ENCODE results near the gene ABHD14A. TPM values are rescaled to one million over a fixed set of nuclear protein-coding genes. Genes with fewer than 3 reads are reported as not detected.
"Not testable (repeated sequence)": the region's sequence is repeated elsewhere in the genome, so short reads cannot be mapped to it uniquely, and the experiment has no call there.

The ABHD14A gene
- total RNA-seq, 2 donors from 2014 or later: 6.6 to 8.9 TPM

DNA sequence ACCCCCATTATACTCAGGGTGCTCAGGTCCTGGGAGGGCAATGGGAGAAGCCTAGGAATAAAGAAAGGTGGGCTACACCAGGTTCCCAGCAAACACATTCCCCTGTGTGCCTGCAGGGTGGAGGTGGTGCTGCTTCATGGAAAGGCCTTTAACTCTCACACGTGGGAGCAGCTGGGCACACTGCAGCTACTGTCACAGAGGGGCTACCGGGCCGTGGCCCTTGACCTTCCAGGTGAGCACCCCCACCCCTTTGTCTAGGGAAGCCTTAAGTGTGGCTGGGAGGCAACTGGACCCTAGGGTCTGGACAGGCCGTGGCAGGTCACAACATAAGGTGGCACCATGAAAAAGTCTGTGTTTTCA lies 3.3 kb downstream of the ABHD14A start:
- H3K36me3 Mint-ChIP-seq (ENCODE audit: insufficient read depth in 2 of 2): peaks cover 0 to 6% of the 10 kb centered on the region in 2 donors
- H3K27me3 Mint-ChIP-seq (ENCODE audit: low read depth): no peaks in the 10 kb centered on the region
- H3K4me1 Mint-ChIP-seq (ENCODE audit: low read depth): peaks cover 48% of the 10 kb centered on the region
- H3K27ac Mint-ChIP-seq: no peak overlapping the region
- no peak for ATAC-seq (replicated peaks in 1 of 2)
- H3K4me3 Mint-ChIP-seq: no peak overlapping the region
- no peak for DNase-seq
- H3K9me3 Mint-ChIP-seq: no peaks in the 10 kb centered on the region

DNA sequence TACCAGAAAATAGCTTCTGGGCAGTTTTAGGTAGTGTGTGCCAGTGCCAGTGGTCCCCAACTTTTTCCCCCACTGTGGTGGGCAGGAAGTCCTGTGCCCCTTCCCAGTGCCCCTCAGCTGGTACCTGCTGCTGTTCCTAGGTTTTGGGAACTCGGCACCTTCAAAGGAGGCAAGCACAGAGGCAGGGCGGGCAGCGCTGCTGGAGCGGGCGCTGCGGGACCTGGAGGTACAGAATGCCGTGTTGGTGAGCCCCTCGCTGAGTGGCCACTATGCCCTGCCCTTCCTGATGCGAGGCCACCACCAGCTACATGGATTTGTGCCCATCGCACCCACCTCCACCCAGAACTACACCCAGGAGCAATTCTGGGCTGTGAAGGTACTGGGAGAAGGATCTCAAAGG lies 5.4 kb downstream of the ABHD14A start:
- Mint-ChIP-seq H3K36me3 (ENCODE audit: insufficient read depth in 2 of 2) (peaks cover 0 to 1% of the 10 kb centered on the region in 2 donors), H3K4me1 (ENCODE audit: low read depth) (peaks cover 54% of the 10 kb centered on the region), H3K27ac (no peak overlapping the region), H3K27me3 (ENCODE audit: low read depth) (no peaks in the 10 kb centered on the region), H3K4me3 (no peak overlapping the region), H3K9me3 (no peaks in the 10 kb centered on the region)
- DNase-seq: no peak
- no peak for ATAC-seq (replicated peaks in 1 of 2)

DNA sequence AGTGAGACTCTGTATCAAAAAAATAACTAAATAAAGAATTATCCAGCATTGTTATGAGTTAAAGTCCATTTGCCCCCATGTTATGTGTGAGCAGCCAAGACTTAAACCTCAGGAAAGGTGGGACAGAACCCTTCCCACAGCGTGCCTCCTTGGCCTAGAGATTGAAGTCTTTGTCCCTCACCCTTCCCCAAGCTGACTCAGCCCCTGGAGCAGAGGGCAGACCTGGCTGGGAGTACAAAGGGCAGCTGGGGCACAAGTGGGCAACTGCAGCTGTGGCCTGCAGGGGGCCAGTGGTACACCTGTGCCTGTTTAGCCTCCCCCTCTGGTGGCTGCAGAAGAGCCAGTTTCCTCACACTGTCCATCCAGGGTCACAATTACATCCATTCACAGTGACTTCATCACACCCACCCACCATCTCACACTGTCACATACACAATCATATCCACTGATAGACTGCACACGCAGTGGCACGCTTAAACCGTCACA lies 7.5 kb downstream of the ABHD14A start:
- H3K4me3 Mint-ChIP-seq: peak overlapping the region; percentile 92 to 99
- ATAC-seq (replicated peaks in 1 of 2) (peak; percentile 46 to 57), DNase-seq (peak; percentile 54 to 62)
- peaks cover 0 to 1% of the 10 kb centered on the region in 2 donors for H3K36me3 Mint-ChIP-seq (ENCODE audit: insufficient read depth in 2 of 2)
- H3K4me1 Mint-ChIP-seq (ENCODE audit: low read depth): peaks cover 39% of the 10 kb centered on the region
- H3K27ac Mint-ChIP-seq: peak overlapping the region; percentile 47
- no peaks in the 10 kb centered on the region for H3K9me3 Mint-ChIP-seq
- H3K27me3 Mint-ChIP-seq (ENCODE audit: low read depth): no peaks in the 10 kb centered on the region

DNA sequence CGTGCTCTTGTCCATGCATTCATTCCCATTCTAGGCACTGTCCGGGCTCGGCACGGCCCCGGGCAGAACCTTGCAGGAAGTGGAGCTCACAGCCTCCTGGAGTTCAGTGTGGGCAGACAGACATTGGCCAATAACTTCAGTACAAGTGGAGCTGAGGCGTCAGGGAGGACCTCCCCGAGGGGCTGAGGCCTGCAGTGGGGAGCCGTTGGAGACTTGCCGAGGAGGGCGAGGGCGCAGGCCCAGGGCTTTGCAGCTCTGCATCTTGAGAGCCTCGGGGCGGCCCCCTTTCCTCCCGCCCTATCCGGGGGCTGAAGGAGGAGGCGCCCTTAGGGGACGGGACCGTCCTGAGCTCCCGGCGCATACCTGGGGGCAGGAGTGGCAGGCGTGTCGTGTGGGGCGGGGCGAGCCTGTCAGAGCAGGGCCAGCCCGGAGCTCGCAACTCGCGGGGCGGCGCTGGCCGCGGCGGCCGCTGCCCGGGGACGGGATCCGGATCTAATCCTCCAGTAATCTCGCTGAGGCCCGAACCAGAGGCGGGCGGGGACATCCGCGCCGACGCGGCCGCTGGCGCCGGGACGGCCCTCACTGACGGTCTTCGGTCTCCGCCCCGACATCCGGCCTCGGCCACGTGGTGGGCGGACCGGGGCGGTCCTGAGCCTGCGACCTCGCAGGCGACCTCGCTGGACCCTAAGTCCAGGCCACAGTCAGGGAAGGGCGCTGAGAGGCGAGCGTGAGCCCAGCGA lies 8.1 kb downstream of the ABHD14A start, which contains the start of gene ACY1:
TSS of gene ACY1 (plus strand) at position 698 of the 740 bp plus-strand sequence. CDS start 530 bp downstream, outside the sequence.
- Mint-ChIP-seq H3K9me3 (no peaks in the 10 kb centered on the region), H3K36me3 (ENCODE audit: insufficient read depth in 2 of 2) (peaks cover 0 to 1% of the 10 kb centered on the region in 2 donors), H3K4me1 (ENCODE audit: low read depth) (peaks cover 38% of the 10 kb centered on the region), H3K27ac (peak within 1 kb of the TSS; percentile 86), H3K27me3 (ENCODE audit: low read depth) (no peaks in the 10 kb centered on the region), H3K4me3 (peak within 1 kb of the TSS; percentile 92 to 99)
- peak; percentile 84 to 87 for DNase-seq
- peak; percentile 83 to 85 for ATAC-seq (replicated peaks in 1 of 2)

DNA sequence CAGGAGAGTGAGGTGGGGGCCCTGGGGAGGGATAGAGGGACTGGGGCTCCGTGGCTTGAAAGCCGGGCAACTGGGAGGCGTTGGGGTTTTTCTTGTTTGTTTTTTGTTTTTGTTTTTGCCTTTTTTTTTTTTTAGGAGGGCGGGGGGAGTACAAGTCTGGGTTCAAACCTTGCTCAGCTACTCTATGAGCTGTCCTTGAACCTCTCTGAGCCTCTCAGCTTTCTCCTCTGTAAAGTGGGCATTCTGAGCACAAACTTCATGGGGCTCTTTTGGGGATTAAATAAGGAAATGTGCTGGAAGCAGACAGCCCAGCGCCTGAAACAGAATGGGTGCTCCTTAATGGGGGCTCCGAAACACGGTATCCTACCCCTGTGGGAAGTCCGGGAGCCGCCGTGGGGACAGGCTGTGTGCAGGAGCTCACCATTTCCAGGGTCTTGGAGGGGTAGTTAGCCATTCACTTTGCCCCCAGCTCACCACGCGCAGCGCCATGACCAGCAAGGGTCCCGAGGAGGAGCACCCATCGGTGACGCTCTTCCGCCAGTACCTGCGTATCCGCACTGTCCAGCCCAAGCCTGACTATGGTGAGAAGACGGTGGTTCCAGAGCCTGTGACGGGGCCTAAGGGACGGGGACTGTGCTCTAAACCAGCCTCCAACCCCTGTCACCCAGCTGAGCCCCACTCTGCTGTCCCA lies 8.9 kb downstream of the ABHD14A start:
- Mint-ChIP-seq H3K36me3 (ENCODE audit: insufficient read depth in 2 of 2) (peaks cover 0 to 1% of the 10 kb centered on the region in 2 donors), H3K27me3 (ENCODE audit: low read depth) (no peaks in the 10 kb centered on the region), H3K4me1 (ENCODE audit: low read depth) (peaks cover 38% of the 10 kb centered on the region), H3K4me3 (peak overlapping the region; percentile 92 to 99), H3K27ac (peak overlapping the region; percentile 73), H3K9me3 (no peaks in the 10 kb centered on the region)
- no peak for ATAC-seq (replicated peaks in 1 of 2)
- no peak for DNase-seq

DNA sequence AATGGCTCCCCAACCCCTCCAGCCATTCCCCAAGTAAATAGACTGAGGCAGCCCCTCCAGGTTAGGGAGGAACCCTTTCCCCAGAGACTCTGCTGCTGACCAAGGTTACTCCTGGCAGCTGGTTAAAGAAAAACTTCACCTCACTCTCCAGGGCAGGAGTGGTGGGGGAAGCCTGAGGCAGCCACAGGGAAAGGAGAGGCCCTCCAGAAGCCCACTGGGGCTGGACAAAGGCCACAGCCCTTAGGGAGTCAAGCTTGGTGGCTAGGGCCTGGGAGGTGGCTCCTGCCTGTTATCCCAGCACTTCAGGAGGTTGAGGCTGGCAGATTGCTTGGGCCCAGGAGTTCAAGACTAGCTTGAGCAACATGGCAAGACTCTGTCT lies 9.4 kb downstream of the ABHD14A start:
- Mint-ChIP-seq H3K27me3 (ENCODE audit: low read depth) (no peaks in the 10 kb centered on the region), H3K9me3 (no peaks in the 10 kb centered on the region), H3K4me3 (peak overlapping the region; percentile 92 to 99), H3K36me3 (ENCODE audit: insufficient read depth in 2 of 2) (peaks cover 0 to 1% of the 10 kb centered on the region in 2 donors), H3K27ac (peak overlapping the region; percentile 86), H3K4me1 (ENCODE audit: low read depth) (peaks cover 38% of the 10 kb centered on the region)
- DNase-seq (no peak), ATAC-seq (replicated peaks in 1 of 2) (no peak)

DNA sequence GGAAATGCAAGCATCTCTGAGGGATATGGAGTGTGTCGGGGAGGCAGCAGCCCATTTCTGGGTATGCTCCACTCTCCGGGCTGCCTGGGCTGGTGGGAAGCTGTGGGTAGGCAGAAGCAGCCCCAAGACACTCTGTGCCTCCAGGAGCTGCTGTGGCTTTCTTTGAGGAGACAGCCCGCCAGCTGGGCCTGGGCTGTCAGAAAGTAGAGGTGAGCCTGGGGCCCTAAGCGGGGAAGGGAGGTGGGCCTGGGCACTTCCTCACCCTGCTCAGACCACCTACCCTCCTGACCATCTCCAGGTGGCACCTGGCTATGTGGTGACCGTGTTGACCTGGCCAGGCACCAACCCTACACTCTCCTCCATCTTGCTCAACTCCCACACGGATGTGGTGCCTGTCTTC lies 10.2 kb downstream of the ABHD14A start:
- DNase-seq (no peak), ATAC-seq (replicated peaks in 1 of 2) (no peak)
- no peaks in the 10 kb centered on the region for H3K9me3 Mint-ChIP-seq
- peaks cover 38% of the 10 kb centered on the region for H3K4me1 Mint-ChIP-seq (ENCODE audit: low read depth)
- peak overlapping the region; percentile 33 for H3K27ac Mint-ChIP-seq
- peak overlapping the region; percentile 20 to 24 for H3K4me3 Mint-ChIP-seq
- H3K36me3 Mint-ChIP-seq (ENCODE audit: insufficient read depth in 2 of 2): peaks cover 0 to 1% of the 10 kb centered on the region in 2 donors
- no peaks in the 10 kb centered on the region for H3K27me3 Mint-ChIP-seq (ENCODE audit: low read depth)

DNA sequence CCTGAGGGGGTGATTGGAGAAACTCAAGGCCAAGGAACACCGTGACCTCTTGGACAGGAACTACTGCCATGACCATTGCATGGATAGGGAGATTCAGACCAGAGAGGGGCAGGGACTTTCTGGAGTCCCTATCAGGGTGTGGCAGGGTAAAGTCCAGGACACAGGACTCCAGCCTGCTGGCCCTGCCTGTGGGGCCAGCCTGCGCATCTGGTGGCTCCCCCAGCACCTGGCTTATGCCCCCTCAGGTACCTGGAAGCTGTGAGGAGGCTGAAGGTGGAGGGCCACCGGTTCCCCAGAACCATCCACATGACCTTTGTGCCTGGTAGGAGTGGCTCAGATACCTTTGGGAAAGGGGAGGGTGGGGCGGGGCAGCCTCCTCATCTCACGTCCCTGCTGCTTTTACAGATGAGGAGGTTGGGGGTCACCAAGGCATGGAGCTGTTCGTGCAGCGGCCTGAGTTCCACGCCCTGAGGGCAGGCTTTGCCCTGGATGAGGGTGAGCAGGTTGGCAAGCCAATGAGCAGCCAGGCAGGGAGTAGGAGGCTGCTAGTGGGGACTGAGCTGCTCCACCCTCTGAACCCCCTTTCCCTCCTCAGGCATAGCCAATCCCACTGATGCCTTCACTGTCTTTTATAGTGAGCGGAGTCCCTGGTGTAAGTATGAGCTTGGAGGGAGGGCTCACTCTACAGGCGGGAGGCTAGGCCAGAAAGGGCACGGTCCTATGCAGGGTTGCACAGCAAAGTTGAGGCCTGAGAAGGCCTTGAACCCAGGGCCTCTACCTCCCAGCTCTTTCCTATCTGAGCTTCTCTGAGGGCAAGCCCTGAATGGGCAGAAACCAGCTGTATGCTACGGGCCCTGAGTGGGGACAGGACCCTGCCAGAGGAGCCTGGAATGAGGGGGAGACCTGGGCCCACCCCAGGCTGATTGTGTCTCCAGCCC lies 11.4 kb downstream of the ABHD14A start:
- Mint-ChIP-seq H3K36me3 (ENCODE audit: insufficient read depth in 2 of 2) (no peaks in the 10 kb centered on the region), H3K27me3 (ENCODE audit: low read depth) (no peaks in the 10 kb centered on the region), H3K4me3 (no peak overlapping the region), H3K9me3 (no peaks in the 10 kb centered on the region), H3K4me1 (ENCODE audit: low read depth) (peaks cover 38% of the 10 kb centered on the region), H3K27ac (no peak overlapping the region)
- DNase-seq (no peak), ATAC-seq (replicated peaks in 1 of 2) (no peak)

DNA sequence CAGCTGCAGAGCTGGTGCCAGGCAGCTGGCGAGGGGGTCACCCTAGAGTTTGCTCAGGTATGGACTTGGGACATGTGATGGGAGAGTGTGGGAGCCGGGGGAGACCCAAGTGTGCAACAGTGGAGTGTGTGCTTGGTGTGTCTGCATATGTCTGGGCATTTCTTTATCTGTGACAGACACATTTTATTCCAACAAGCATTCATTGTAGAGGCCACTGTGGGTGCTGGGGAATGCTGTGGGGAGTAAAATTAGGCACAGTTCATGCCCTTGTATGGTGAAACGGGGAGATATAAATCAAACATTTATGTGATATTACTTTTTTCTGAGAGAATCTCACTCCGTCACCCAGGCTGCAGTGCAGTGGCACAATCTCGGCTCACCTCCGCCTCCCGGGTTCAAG lies 12.7 kb downstream of the ABHD14A start:
- Mint-ChIP-seq H3K27me3 (ENCODE audit: low read depth) (no peaks in the 10 kb centered on the region), H3K4me3 (no peak overlapping the region), H3K27ac (no peak overlapping the region), H3K9me3 (no peaks in the 10 kb centered on the region), H3K4me1 (ENCODE audit: low read depth) (peaks cover 37% of the 10 kb centered on the region), H3K36me3 (ENCODE audit: insufficient read depth in 2 of 2) (no peaks in the 10 kb centered on the region)
- ATAC-seq (replicated peaks in 1 of 2): no peak
- DNase-seq: no peak

DNA sequence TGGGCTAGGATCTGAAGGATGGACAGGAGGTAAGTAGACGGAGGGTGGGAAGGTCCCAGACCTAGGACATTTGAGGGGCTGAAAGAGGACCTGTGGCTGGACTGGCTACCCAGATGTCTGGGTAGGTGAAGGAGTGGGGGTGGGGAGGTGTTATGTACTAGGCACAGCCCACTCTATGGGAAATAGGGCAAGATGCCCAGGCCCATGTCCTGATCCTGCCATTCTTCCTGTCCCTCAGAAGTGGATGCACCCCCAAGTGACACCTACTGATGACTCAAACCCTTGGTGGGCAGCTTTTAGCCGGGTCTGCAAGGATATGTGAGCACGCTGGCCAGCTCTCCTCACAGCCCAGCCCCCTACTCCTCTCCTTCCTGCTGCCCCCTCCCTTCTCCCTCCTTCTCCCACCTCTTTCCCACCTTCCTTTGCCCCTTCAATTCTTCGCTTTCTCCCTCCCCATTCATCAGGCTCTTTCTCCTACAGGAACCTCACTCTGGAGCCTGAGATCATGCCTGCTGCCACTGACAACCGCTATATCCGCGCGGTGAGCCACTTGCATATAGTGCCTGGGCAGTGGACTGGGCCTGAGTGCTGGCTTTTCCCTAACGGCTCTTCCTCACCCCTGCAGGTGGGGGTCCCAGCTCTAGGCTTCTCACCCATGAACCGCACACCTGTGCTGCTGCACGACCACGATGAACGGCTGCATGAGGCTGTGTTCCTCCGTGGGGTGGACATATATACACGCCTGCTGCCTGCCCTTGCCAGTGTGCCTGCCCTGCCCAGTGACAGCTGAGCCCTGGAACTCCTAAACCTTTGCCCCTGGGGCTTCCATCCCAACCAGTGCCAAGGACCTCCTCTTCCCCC lies 13.7 kb downstream of the ABHD14A start:
- Mint-ChIP-seq H3K4me1 (ENCODE audit: low read depth) (peaks cover 38% of the 10 kb centered on the region), H3K27ac (no peak overlapping the region)
- peak in 1 of 2 donors; percentile 5 for ATAC-seq (replicated peaks in 1 of 2)

DNA sequence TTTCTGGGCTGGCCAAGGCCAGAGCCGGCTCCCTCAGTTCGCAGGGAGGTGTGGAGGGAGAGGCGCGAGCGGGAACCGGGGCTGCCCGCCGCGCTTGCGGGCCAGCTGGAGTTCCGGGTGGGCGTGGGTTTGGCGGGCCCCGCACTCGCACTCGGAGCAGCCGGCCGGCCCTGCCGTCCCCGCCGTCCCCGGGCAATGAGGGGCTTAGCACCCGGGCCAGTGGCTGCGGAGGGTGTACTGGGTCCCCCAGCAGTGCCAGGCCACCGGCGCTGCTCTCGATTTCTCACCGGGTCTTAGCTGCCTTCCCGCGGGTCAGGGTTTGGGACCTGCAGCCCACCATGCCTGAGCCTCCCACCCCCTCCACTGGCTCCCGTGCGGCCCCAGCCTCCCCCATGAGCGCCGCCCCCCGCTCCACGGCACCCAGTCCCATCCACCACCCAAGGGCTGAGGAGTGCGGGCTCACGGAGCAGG lies 15.7 kb downstream of the ABHD14A start:
- not testable (repeated sequence) for DNase-seq; H3K9me3 Mint-ChIP-seq; H3K4me3 Mint-ChIP-seq; ATAC-seq (replicated peaks in 1 of 2); H3K27me3 Mint-ChIP-seq (ENCODE audit: low read depth); H3K27ac Mint-ChIP-seq
- Mint-ChIP-seq H3K4me1 (ENCODE audit: low read depth) (peaks cover 33% of the 10 kb centered on the region), H3K36me3 (ENCODE audit: insufficient read depth in 2 of 2) (peaks cover 13 to 17% of the 10 kb centered on the region in 2 donors)

More for the DNA sequence above, 13.7 kb downstream of the ABHD14A start:
- Mint-ChIP-seq H3K36me3 (ENCODE audit: insufficient read depth in 2 of 2) (peaks cover 0 to 3% of the 10 kb centered on the region in 2 donors), H3K9me3 (no peaks in the 10 kb centered on the region), H3K4me3 (no peak overlapping the region), H3K27me3 (ENCODE audit: low read depth) (no peaks in the 10 kb centered on the region)
- DNase-seq: no peak
